ENCODE data around the gene BET1L.

Gene BET1L

DNA sequence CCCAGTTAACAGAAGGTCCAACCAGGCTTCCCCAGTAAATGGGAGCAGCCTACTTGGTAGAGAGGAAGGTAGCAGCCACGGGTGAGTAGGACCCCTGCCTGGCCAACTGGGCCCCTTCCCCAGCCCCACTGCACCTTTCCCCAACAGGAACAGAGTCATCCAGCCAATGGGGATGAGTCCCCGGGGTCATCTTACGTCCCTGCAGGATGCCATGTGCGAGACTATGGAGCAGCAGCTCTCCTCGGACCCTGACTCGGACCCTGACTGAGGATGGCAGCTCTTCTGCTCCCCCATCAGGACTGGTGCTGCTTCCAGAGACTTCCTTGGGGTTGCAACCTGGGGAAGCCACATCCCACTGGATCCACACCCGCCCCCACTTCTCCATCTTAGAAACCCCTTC is 6.9 kb upstream of the BET1L start:
- TF ChIP-seq POLR2A (IDR thresholded peaks at IDR 0.05; ENCODE audit: extremely low read depth, insufficient read length): no peak
- TF ChIP-seq, protein P1, sequence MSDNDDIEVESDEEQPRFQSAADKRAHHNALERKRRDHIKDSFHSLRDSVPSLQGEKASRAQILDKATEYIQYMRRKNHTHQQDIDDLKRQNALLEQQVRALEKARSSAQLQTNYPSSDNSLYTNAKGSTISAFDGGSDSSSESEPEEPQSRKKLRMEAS (IDR thresholded peaks at IDR 0.05; ENCODE audit: low read depth, low read length): no peak
- TF ChIP-seq MYC (IDR thresholded peaks at IDR 0.05; ENCODE audit: low read depth, low read length): no peak
- TF ChIP-seq, protein P2, sequence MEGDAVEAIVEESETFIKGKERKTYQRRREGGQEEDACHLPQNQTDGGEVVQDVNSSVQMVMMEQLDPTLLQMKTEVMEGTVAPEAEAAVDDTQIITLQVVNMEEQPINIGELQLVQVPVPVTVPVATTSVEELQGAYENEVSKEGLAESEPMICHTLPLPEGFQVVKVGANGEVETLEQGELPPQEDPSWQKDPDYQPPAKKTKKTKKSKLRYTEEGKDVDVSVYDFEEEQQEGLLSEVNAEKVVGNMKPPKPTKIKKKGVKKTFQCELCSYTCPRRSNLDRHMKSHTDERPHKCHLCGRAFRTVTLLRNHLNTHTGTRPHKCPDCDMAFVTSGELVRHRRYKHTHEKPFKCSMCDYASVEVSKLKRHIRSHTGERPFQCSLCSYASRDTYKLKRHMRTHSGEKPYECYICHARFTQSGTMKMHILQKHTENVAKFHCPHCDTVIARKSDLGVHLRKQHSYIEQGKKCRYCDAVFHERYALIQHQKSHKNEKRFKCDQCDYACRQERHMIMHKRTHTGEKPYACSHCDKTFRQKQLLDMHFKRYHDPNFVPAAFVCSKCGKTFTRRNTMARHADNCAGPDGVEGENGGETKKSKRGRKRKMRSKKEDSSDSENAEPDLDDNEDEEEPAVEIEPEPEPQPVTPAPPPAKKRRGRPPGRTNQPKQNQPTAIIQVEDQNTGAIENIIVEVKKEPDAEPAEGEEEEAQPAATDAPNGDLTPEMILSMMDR (IDR thresholded peaks at IDR 0.05; ENCODE audit: low read depth, low read length): no peak
- no peak for DNase-seq (ENCODE audit: low read depth)
- no peak overlapping the region for H3K4me3 ChIP-seq (ENCODE audit: low read depth, low read length)

DNA sequence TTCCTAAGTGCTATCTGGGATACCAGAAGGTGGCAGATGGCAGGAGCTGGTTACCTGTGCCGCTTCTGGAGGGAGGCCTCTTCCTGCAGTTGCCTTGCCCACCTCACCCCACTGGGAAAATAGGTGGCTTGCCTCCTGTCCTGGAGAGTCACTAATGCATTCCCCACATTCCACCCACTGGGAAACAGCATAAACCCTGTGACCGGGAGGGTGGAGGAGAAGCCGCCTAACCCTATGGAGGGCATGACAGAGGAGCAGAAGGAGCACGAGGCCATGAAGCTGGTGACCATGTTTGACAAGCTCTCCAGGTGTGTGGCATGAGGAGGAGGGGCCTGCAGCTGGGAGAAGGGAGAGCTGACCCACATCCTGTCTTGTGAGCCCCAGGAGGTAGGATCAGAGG is 5.9 kb upstream of the BET1L start:
- no peak for DNase-seq (ENCODE audit: low read depth)
- TF ChIP-seq, protein P1 (IDR thresholded peaks at IDR 0.05; ENCODE audit: low read depth, low read length): no peak
- TF ChIP-seq POLR2A (IDR thresholded peaks at IDR 0.05; ENCODE audit: extremely low read depth, insufficient read length): no peak
- no peak overlapping the region for H3K4me3 ChIP-seq (ENCODE audit: low read depth, low read length)

- no peak for TF ChIP-seq MYC (IDR thresholded peaks at IDR 0.05; ENCODE audit: low read depth, low read length)
- TF ChIP-seq, protein P2 (IDR thresholded peaks at IDR 0.05; ENCODE audit: low read depth, low read length): no peak
- TF ChIP-seq POLR2A (IDR thresholded peaks at IDR 0.05; ENCODE audit: extremely low read depth, insufficient read length): no peak
- TF ChIP-seq, protein P1 (IDR thresholded peaks at IDR 0.05; ENCODE audit: low read depth, low read length): no peak
- H3K4me3 ChIP-seq (ENCODE audit: low read depth, low read length): no peak overlapping the region
- DNase-seq (ENCODE audit: low read depth): no peak
These were observed 5.2 kb upstream of the BET1L start for GRCh38 chr11:212150-213100.

DNA sequence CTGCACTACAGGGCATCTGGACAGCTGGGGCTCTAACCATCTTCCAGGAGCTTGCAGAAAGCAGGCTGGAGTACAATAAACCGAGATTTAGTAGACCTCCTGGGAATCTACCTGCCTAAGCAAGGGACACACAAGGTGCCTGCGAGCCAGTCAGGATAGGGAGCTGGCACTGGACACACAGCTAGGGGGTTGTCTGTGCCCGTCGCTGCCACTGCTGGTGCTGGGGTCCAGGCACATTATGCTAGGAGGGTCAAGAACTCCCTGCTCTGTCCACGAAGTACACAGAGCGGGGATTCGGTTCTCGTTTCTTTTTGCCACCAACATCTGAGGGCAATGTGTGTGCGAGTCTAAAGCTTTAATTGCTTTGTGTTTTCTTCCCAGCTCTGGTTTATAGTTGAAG is 4.5 kb upstream of the BET1L start:
- no peak for DNase-seq (ENCODE audit: low read depth)
- H3K4me3 ChIP-seq (ENCODE audit: low read depth, low read length): no peak overlapping the region
- TF ChIP-seq, protein P2 (IDR thresholded peaks at IDR 0.05; ENCODE audit: low read depth, low read length): no peak
- TF ChIP-seq, protein P1 (IDR thresholded peaks at IDR 0.05; ENCODE audit: low read depth, low read length): no peak
- no peak for TF ChIP-seq POLR2A (IDR thresholded peaks at IDR 0.05; ENCODE audit: extremely low read depth, insufficient read length)
- TF ChIP-seq MYC (IDR thresholded peaks at IDR 0.05; ENCODE audit: low read depth, low read length): no peak

DNA sequence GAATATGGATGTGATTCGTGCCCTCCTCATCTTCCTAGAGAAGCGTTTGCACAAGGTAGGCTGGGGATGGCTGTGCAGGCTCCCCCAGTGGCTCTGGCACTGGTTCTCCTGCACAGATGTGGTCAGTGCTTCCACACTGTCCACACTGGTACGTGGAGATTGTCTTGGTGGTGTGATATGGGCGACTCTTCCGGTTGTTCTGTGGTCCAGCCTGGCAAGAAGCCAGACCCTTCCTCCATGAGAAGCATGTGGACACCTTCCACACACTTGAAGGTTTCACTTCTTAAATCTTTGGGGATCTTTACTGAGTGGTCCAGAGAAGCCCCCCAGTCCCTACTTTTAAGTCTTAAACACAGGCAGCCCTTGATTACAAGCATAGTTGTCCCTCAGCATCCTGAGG is 4.1 kb upstream of the BET1L start:
- TF ChIP-seq POLR2A (IDR thresholded peaks at IDR 0.05; ENCODE audit: extremely low read depth, insufficient read length) (no peak), MYC (IDR thresholded peaks at IDR 0.05; ENCODE audit: low read depth, low read length) (no peak)
- TF ChIP-seq, protein P2 (IDR thresholded peaks at IDR 0.05; ENCODE audit: low read depth, low read length): no peak
- TF ChIP-seq, protein P1 (IDR thresholded peaks at IDR 0.05; ENCODE audit: low read depth, low read length): no peak
- DNase-seq (ENCODE audit: low read depth): no peak
- no peak overlapping the region for H3K4me3 ChIP-seq (ENCODE audit: low read depth, low read length)

DNA sequence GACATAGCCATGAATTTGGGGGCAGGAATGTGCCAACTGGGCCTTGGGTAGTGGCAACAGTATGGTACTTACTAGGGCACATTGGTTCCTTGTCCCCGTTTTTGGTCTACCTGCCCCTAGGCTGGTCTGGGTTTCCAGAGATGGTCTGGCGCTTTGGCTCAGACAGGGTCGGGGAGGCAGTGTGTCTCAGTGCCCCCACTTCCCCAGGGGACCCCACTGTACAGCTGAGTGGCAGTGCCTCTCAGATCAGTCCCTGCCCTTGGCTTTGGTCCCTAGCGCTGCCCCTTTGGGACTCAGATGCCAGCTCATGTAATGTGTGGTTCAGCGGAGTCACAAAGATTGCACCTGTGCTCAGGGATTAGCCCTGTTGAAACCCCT is 3.6 kb upstream of the BET1L start:
- TF ChIP-seq MYC (IDR thresholded peaks at IDR 0.05; ENCODE audit: low read depth, low read length): no peak
- TF ChIP-seq, protein P1 (IDR thresholded peaks at IDR 0.05; ENCODE audit: low read depth, low read length): no peak
- no peak overlapping the region for H3K4me3 ChIP-seq (ENCODE audit: low read depth, low read length)

More for the DNA sequence above, 3.6 kb upstream of the BET1L start:
- no peak for DNase-seq (ENCODE audit: low read depth)

Data from NB4 (cell line).